Tibial artery (tissue), 4 donors: Measurements from ENCODE around the gene TRAF4.
"Not testable (repeated sequence)": the region's sequence is repeated elsewhere in the genome, so short reads cannot be mapped to it uniquely, and the experiment has no call there.

ENCODE experiments used
- DNase-seq, 2 donors: peaks; one replicate each; pipeline ENCODE4 v3.0.0-alpha.2; 2019
- H3K27ac ChIP-seq, 2 donors: fragments of 200-600 bp; sonication (generic) in 1 of 2; 1 replicate in 1 of 2; 2 replicates in 1 of 2; pipeline ENCODE4 v1.5.1; 2018 to 2019; ENCODE audit warnings: mild to moderate bottlenecking in 1 of 2
- H3K27me3 ChIP-seq, 2 donors: fragments of 200-600 bp; sonication (generic) in 1 of 2; one replicate each; pipeline versions ENCODE4 v1.5.1 to v1.6.0; 2016 to 2019
- H3K36me3 ChIP-seq, 3 donors: fragments of 200-600 bp; sonication (generic) in 2 of 3; one replicate each; pipeline ENCODE4 v1.5.1; 2016 to 2019; ENCODE audit warnings: mild to moderate bottlenecking in 2 of 3
- H3K4me1 ChIP-seq, 4 donors: fragments of 200-600 bp; sonication (generic) in 2 of 4; 1 replicate in 3 of 4; 2 replicates in 1 of 4; pipeline ENCODE4 v1.5.1; 2016 to 2019
- H3K4me3 ChIP-seq, 2 donors: fragments of 200-600 bp; sonication (generic) in 1 of 2; 1 replicate in 1 of 2; 2 replicates in 1 of 2; pipeline ENCODE4 v1.5.1; 2018 to 2019; ENCODE audit warnings: mild to moderate bottlenecking in 2 of 2
- H3K9me3 ChIP-seq, 3 donors: fragments of 200-600 bp; sonication (generic) in 1 of 3; one replicate each; pipeline ENCODE4 v1.5.1; 2016 to 2019
- CTCF ChIP-seq, 2 experiments: fragments of 200-600 bp in 1 of 2; fragments of 450-650 bp in 1 of 2; IDR thresholded peaks; one replicate each; pipeline ENCODE4 v1.5.1; 2017 to 2019; ENCODE audit warnings: antibody characterized with exemption in 2 of 2, mild to moderate bottlenecking in 1 of 2, moderate library complexity in 1 of 2
- intact Hi-C: fragments of 100-400 bp; cut with DNase I; formaldehyde crosslinking; loops from one replicate; pipeline ENCODE4 v1.15.0; 2023; ENCODE audit warnings: low total_unique reads

TRAF4 gene

GRCh38 chr17:28729950-28730330, 13.9 kb upstream of the TRAF4 start:
- Histone ChIP-seq H3K4me3 (no peak overlapping the region), H3K27ac (no peak overlapping the region), H3K9me3 (no peaks in the 10 kb centered on the region), H3K36me3 (no peaks in the 10 kb centered on the region), H3K27me3 (no peaks in the 10 kb centered on the region), H3K4me1 (peaks cover 4 to 31% (median 19%) of the 10 kb centered on the region in 4 donors)
- TF ChIP-seq CTCF (IDR thresholded peaks at IDR 0.05), result no peak
- intact Hi-C loops, result loop anchor here (2.0 to 5.0 kb wide), 2 partner anchors 13 to 167 kb away; partner anchors contain the start of gene FLOT2
- DNase-seq, result no peak

GRCh38 chr17:28733346-28733745, 10.5 kb upstream of the TRAF4 start:
- no peaks in the 10 kb centered on the region for H3K27me3 ChIP-seq
- H3K36me3 ChIP-seq, result no peaks in the 10 kb centered on the region
- no peak overlapping the region for H3K27ac ChIP-seq
- intact Hi-C loops, result no loop called here
- no peak for DNase-seq
- peaks cover 0 to 5% (median 0%) of the 10 kb centered on the region in 4 donors for H3K4me1 ChIP-seq
- H3K4me3 ChIP-seq, result no peak overlapping the region
- H3K9me3 ChIP-seq, result no peaks in the 10 kb centered on the region
- no peak for TF ChIP-seq CTCF (IDR thresholded peaks at IDR 0.05)

- Histone ChIP-seq H3K9me3 (no peaks in the 10 kb centered on the region), H3K4me3 (no peak overlapping the region), H3K27ac (no peak overlapping the region), H3K4me1 (no peaks in the 10 kb centered on the region), H3K36me3 (no peaks in the 10 kb centered on the region), H3K27me3 (no peaks in the 10 kb centered on the region)
- no peak for TF ChIP-seq CTCF (IDR thresholded peaks at IDR 0.05)
- no peak for DNase-seq
- intact Hi-C loops, result no loop called here
Observed at GRCh38 chr17:28734712-28735241, 9.0 kb upstream of the TRAF4 start.

- intact Hi-C loops, result no loop called here
- DNase-seq, result no peak
- no peak for TF ChIP-seq CTCF (IDR thresholded peaks at IDR 0.05)
- Histone ChIP-seq H3K27me3 (no peaks in the 10 kb centered on the region), H3K27ac (no peak overlapping the region), H3K36me3 (no peaks in the 10 kb centered on the region), H3K4me3 (no peak overlapping the region), H3K4me1 (no peaks in the 10 kb centered on the region), H3K9me3 (no peaks in the 10 kb centered on the region)
Observed at GRCh38 chr17:28735242-28735722, 8.5 kb upstream of the TRAF4 start.

GRCh38 chr17:28735913-28736769, 7.7 kb upstream of the TRAF4 start:
- H3K4me1 ChIP-seq, H3K27ac ChIP-seq, H3K9me3 ChIP-seq, H3K4me3 ChIP-seq, DNase-seq, intact Hi-C loops, H3K36me3 ChIP-seq, H3K27me3 ChIP-seq: not testable (repeated sequence)

- Histone ChIP-seq H3K4me3 (no peak overlapping the region), H3K4me1 (peaks cover 0 to 8% (median under 1%) of the 10 kb centered on the region in 4 donors), H3K36me3 (no peaks in the 10 kb centered on the region), H3K27me3 (no peaks in the 10 kb centered on the region), H3K27ac (no peak overlapping the region), H3K9me3 (no peaks in the 10 kb centered on the region)
- intact Hi-C loops, result no loop called here
- no peak for TF ChIP-seq CTCF (IDR thresholded peaks at IDR 0.05)
- DNase-seq, result no peak
Observed at GRCh38 chr17:28737316-28737715, 6.5 kb upstream of the TRAF4 start.
